ENCODE measurements around the gene STARD3NL.

DNA sequence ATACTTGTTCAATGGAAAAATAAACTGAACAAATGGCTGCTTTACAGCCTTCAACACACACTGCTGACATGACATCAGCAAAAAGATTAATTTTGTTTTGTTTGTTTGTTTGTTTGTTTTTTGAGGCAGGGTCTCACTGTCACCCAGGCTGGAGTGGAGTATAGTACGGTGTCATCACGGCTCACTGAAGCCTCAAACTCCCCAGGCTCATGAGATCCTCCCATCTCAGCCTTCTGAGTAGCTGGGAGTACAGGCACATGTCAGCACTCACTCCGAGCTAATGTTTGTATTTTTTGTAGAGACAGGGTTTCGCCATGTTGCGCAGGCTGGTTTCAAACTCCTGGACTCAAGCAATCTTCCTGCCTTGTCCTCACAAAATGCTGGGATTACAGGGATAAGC lies 84.5 kb downstream of the STARD3NL start:
- TF ChIP-seq, protein P1, sequence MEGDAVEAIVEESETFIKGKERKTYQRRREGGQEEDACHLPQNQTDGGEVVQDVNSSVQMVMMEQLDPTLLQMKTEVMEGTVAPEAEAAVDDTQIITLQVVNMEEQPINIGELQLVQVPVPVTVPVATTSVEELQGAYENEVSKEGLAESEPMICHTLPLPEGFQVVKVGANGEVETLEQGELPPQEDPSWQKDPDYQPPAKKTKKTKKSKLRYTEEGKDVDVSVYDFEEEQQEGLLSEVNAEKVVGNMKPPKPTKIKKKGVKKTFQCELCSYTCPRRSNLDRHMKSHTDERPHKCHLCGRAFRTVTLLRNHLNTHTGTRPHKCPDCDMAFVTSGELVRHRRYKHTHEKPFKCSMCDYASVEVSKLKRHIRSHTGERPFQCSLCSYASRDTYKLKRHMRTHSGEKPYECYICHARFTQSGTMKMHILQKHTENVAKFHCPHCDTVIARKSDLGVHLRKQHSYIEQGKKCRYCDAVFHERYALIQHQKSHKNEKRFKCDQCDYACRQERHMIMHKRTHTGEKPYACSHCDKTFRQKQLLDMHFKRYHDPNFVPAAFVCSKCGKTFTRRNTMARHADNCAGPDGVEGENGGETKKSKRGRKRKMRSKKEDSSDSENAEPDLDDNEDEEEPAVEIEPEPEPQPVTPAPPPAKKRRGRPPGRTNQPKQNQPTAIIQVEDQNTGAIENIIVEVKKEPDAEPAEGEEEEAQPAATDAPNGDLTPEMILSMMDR (IDR thresholded peaks at IDR 0.05), result no peak
- TF ChIP-seq POLR2A (IDR thresholded peaks at IDR 0.05), result no peak

Measured in esophagus squamous epithelium (tissue), 4 donors.